Mammary epithelial cell (primary cell): ENCODE results near the gene CFAP141.

ENCODE experiments used
- EZH2 ChIP-seq: IDR thresholded peaks from 2 replicates; pipeline ENCODE4 v1.6.1; 2012; ENCODE audit warnings: low read length, inconsistent platforms, borderline replicate concordance
- TF ChIP-seq, protein P1 (sequence below), 2 donors: IDR thresholded peaks in 1 of 2; conservative IDR thresholded peaks in 1 of 2; 2 replicates each; pipeline ENCODE4 v1.5.1; 2011 to 2012; ENCODE audit warnings: inconsistent platforms in 2 of 2, low read length in 2 of 2, mild to moderate bottlenecking in 2 of 2, control low read depth in 1 of 2, low read depth in 1 of 2; ENCODE audit not compliant: insufficient read depth in 1 of 2; ENCODE audit errors: extremely low read depth in 1 of 2

DNA sequence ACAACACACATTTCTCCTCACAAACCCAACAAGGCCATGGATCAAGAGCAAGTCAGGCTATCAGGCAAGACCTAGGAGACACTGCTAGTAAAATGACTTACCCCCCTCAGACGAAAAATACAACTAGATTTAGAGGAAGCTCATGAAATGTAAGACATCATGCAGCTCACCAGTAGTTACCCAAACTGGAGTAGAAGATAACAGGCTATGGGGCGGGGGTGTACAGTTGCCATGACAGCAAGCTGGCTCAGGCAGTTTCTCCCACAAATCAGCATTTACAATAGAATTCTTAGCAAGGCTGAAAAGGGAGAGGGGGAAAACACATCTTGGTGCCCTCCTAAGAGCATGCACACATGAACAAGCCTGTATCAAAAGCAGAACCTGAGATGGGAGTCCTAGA, 28.1 kb downstream of the CFAP141 start:
- TF ChIP-seq, protein P1, sequence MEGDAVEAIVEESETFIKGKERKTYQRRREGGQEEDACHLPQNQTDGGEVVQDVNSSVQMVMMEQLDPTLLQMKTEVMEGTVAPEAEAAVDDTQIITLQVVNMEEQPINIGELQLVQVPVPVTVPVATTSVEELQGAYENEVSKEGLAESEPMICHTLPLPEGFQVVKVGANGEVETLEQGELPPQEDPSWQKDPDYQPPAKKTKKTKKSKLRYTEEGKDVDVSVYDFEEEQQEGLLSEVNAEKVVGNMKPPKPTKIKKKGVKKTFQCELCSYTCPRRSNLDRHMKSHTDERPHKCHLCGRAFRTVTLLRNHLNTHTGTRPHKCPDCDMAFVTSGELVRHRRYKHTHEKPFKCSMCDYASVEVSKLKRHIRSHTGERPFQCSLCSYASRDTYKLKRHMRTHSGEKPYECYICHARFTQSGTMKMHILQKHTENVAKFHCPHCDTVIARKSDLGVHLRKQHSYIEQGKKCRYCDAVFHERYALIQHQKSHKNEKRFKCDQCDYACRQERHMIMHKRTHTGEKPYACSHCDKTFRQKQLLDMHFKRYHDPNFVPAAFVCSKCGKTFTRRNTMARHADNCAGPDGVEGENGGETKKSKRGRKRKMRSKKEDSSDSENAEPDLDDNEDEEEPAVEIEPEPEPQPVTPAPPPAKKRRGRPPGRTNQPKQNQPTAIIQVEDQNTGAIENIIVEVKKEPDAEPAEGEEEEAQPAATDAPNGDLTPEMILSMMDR (conservative IDR thresholded peaks at IDR 0.05 in 1 of 2, IDR thresholded peaks at IDR 0.05 in 1 of 2; ENCODE audit: extremely low read depth in 1 of 2, insufficient read depth in 1 of 2, low read depth in 1 of 2, low read length in 2 of 2): no peak
- no peak for TF ChIP-seq EZH2
